ENCODE results near the gene PTPRG.

GRCh38 chr3:62332835-62333244, 771.5 kb downstream of the PTPRG start:
- TF ChIP-seq CTCF (IDR thresholded peaks at IDR 0.05) = peak; percentile 46; the same call in 1 of the 2 replicates
- TF ChIP-seq SIN3A (IDR thresholded peaks at IDR 0.05; ENCODE audit: borderline replicate concordance, insufficient read depth, low read depth, low read length) = no peak
- no peak for TF ChIP-seq TCF7L2 (IDR thresholded peaks at IDR 0.05; ENCODE audit: low read depth, low read length)

All from Panc1 (cell line).